GM12878 (cell line): Measurements from ENCODE around the gene PIP4K2A. TPM values are rescaled to one million over a fixed set of nuclear protein-coding genes. Genes with fewer than 3 reads are reported as not detected.

ENCODE experiments used
- CHD1 ChIP-seq: IDR thresholded peaks from 2 replicates; pipeline ENCODE4 v1.6.1; 2012; ENCODE audit warnings: low read depth, low read length, improper control_type of control experiment
- MYB ChIP-seq: fragments of 150-350 bp; IDR thresholded peaks from 2 replicates; pipeline ENCODE4 v1.6.1; 2014; ENCODE audit warnings: mild to moderate bottlenecking, low read depth, low read length, borderline replicate concordance
- NFIC ChIP-seq: IDR thresholded peaks from 2 replicates; pipeline ENCODE4 v1.6.1; 2012; ENCODE audit warnings: low read depth, mild to moderate bottlenecking, inconsistent platforms, low read length, moderate library complexity
- PML ChIP-seq: IDR thresholded peaks from 2 replicates; pipeline ENCODE4 v1.6.1; 2012; ENCODE audit warnings: low read length, inconsistent platforms
- POLR2AphosphoS5 ChIP-seq: IDR thresholded peaks from 2 replicates; pipeline ENCODE4 v1.6.1; 2011; ENCODE audit warnings: mild to moderate bottlenecking, low read length, inconsistent platforms
- POU2F2 ChIP-seq: IDR thresholded peaks from 3 replicates; pipeline ENCODE4 v1.6.1; 2011; ENCODE audit warnings: low read depth, mild to moderate bottlenecking, low read length, borderline replicate concordance
- RCOR1 ChIP-seq: conservative IDR thresholded peaks from 2 replicates; pipeline ENCODE4 v1.6.1; 2012; ENCODE audit warnings: low read depth, low read length, improper control_type of control experiment
- RUNX3 ChIP-seq: IDR thresholded peaks from 2 replicates; pipeline ENCODE4 v1.6.1; 2012; ENCODE audit warnings: low read length, inconsistent platforms
- SMAD5 ChIP-seq: IDR thresholded peaks from 2 replicates; pipeline ENCODE4 v1.6.1; 2016; ENCODE audit warnings: antibody characterized with exemption, low read depth
- YY1 ChIP-seq: IDR thresholded peaks from 2 replicates; pipeline ENCODE4 v1.6.1; 2011; ENCODE audit warnings: low read depth, mild to moderate bottlenecking, low read length
- ZNF622 ChIP-seq: fragments of 450-650 bp; IDR thresholded peaks from 2 replicates; pipeline ENCODE4 v1.6.1; 2017; ENCODE audit warnings: mild to moderate bottlenecking, inconsistent platforms
- polyA plus RNA-seq, 11 experiments: library from polyadenylated mRNA; depleted of rRNA in 4 of 11; unstranded in 6 of 11; stranded (reverse) in 5 of 11; fragments of >200 nt; fragmentation: Nextera tagmentation in 4 of 11; fragmentation: Illumina TruSeq in 1 of 11; extraction: Ambion mirVana in 4 of 11; extraction: Trizol in 1 of 11; gene quantifications; 1 replicate in 1 of 11; 2 replicates in 10 of 11; pipeline versions ENCODE4 v1.2.1 to v1.2.3, GENCODE V29; 2011 to 2016; ENCODE audit warnings: inconsistent platforms in 2 of 11, missing spikeins in 2 of 11, low read depth in 1 of 11
- total RNA-seq, 4 experiments: library from RNA; depleted of rRNA in 3 of 4; stranded (reverse); fragments of >200 nt in 3 of 4; fragmentation: Illumina TruSeq in 1 of 4; extraction: Trizol in 1 of 4; gene quantifications; 2 replicates each; pipeline versions ENCODE4 v1.2.1 to v1.2.3, GENCODE V29; 2013 to 2021
- TF ChIP-seq, protein P1 (sequence below): fragments of 450-650 bp; IDR thresholded peaks from 2 replicates; pipeline ENCODE4 v1.6.1; 2017; ENCODE audit warnings: mild to moderate bottlenecking, moderate library complexity
- TF ChIP-seq, protein P2 (sequence below): fragments of 450-650 bp; formaldehyde crosslinking; IDR thresholded peaks from 2 replicates; pipeline ENCODE4 v1.4.0; 2022; ENCODE audit warnings: mild to moderate bottlenecking, moderate library complexity
- TF ChIP-seq, protein P3 (sequence below): IDR thresholded peaks from 2 replicates; pipeline ENCODE4 v1.6.1; 2012; ENCODE audit warnings: low read depth, low read length, improper control_type of control experiment
- TF ChIP-seq, protein P4 (sequence below): fragments of 450-650 bp; IDR thresholded peaks from 2 replicates; pipeline ENCODE4 v1.6.1; 2017; ENCODE audit warnings: mild to moderate bottlenecking, low read depth, inconsistent platforms; ENCODE audit not compliant: poor library complexity, severe bottlenecking

The PIP4K2A gene
- total and polyA plus RNA-seq, 10 of the 15 experiments (the other 5 are each of a cell fraction or from before 2014, with no cell fraction given): 54.3 to 139 (median 84.4) TPM

DNA sequence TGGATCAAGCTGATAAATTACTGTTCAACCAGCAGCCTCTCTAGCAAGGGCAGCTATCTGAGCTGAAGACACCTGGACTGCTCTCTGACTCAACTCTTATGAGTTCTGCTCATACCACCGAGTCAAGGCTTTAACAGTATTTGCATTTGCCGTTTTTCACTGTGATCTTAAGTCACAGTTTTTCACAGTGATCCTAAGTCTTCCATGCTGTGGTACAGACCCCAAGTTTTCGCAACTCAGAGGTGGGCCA lies 31.3 kb downstream of the PIP4K2A start (continued):
- TF ChIP-seq PML (no peak), ZNF622 (no peak), CHD1 (no peak), NFIC (no peak), RCOR1 (no peak), YY1 (no peak), RUNX3 (no peak), SMAD5 (no peak), POU2F2 (peak; percentile 39; the same call in 1 of the 3 replicates), MYB (no peak), POLR2AphosphoS5 (peak; percentile 52; the same call in 1 of the 2 replicates)
- TF ChIP-seq, protein P1, sequence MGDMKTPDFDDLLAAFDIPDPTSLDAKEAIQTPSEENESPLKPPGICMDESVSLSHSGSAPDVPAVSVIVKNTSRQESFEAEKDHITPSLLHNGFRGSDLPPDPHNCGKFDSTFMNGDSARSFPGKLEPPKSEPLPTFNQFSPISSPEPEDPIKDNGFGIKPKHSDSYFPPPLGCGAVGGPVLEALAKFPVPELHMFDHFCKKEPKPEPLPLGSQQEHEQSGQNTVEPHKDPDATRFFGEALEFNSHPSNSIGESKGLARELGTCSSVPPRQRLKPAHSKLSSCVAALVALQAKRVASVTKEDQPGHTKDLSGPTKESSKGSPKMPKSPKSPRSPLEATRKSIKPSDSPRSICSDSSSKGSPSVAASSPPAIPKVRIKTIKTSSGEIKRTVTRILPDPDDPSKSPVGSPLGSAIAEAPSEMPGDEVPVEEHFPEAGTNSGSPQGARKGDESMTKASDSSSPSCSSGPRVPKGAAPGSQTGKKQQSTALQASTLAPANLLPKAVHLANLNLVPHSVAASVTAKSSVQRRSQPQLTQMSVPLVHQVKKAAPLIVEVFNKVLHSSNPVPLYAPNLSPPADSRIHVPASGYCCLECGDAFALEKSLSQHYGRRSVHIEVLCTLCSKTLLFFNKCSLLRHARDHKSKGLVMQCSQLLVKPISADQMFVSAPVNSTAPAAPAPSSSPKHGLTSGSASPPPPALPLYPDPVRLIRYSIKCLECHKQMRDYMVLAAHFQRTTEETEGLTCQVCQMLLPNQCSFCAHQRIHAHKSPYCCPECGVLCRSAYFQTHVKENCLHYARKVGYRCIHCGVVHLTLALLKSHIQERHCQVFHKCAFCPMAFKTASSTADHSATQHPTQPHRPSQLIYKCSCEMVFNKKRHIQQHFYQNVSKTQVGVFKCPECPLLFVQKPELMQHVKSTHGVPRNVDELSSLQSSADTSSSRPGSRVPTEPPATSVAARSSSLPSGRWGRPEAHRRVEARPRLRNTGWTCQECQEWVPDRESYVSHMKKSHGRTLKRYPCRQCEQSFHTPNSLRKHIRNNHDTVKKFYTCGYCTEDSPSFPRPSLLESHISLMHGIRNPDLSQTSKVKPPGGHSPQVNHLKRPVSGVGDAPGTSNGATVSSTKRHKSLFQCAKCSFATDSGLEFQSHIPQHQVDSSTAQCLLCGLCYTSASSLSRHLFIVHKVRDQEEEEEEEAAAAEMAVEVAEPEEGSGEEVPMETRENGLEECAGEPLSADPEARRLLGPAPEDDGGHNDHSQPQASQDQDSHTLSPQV: no peak
- TF ChIP-seq, protein P2, sequence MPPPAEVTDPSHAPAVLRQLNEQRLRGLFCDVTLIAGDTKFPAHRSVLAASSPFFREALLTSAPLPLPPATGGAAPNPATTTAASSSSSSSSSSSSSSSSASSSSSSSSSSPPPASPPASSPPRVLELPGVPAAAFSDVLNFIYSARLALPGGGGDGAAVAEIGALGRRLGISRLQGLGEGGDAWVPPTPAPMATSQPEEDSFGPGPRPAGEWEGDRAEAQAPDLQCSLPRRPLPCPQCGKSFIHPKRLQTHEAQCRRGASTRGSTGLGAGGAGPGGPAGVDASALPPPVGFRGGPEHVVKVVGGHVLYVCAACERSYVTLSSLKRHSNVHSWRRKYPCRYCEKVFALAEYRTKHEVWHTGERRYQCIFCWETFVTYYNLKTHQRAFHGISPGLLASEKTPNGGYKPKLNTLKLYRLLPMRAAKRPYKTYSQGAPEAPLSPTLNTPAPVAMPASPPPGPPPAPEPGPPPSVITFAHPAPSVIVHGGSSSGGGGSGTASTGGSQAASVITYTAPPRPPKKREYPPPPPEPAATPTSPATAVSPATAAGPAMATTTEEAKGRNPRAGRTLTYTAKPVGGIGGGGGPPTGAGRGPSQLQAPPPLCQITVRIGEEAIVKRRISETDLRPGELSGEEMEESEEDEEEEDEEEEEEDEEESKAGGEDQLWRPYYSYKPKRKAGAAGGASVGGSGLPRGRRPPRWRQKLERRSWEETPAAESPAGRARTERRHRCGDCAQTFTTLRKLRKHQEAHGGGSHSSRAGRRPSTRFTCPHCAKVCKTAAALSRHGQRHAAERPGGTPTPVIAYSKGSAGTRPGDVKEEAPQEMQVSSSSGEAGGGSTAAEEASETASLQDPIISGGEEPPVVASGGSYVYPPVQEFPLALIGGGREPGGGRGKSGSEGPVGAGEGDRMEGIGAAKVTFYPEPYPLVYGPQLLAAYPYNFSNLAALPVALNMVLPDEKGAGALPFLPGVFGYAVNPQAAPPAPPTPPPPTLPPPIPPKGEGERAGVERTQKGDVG: no peak
- TF ChIP-seq, protein P3, sequence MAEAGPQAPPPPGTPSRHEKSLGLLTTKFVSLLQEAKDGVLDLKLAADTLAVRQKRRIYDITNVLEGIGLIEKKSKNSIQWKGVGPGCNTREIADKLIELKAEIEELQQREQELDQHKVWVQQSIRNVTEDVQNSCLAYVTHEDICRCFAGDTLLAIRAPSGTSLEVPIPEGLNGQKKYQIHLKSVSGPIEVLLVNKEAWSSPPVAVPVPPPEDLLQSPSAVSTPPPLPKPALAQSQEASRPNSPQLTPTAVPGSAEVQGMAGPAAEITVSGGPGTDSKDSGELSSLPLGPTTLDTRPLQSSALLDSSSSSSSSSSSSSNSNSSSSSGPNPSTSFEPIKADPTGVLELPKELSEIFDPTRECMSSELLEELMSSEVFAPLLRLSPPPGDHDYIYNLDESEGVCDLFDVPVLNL: no peak
- TF ChIP-seq, protein P4, sequence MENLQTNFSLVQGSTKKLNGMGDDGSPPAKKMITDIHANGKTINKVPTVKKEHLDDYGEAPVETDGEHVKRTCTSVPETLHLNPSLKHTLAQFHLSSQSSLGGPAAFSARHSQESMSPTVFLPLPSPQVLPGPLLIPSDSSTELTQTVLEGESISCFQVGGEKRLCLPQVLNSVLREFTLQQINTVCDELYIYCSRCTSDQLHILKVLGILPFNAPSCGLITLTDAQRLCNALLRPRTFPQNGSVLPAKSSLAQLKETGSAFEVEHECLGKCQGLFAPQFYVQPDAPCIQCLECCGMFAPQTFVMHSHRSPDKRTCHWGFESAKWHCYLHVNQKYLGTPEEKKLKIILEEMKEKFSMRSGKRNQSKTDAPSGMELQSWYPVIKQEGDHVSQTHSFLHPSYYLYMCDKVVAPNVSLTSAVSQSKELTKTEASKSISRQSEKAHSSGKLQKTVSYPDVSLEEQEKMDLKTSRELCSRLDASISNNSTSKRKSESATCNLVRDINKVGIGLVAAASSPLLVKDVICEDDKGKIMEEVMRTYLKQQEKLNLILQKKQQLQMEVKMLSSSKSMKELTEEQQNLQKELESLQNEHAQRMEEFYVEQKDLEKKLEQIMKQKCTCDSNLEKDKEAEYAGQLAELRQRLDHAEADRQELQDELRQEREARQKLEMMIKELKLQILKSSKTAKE: peak; percentile 8
